Uterus (tissue), 4 donors: ENCODE measurements around the gene ANKRD12. TPM values are rescaled to one million over a fixed set of nuclear protein-coding genes. Genes with fewer than 3 reads are reported as not detected.

Experiments used
- DNase-seq, 2 donors: peaks; one replicate each; pipeline ENCODE4 v3.0.0-alpha.2; 2019 to 2020
- H3K27ac ChIP-seq, 2 donors: fragments of 200-600 bp; sonication (generic); 1 replicate in 1 of 2; 2 replicates in 1 of 2; pipeline ENCODE4 v1.5.1; 2016 to 2018
- H3K27me3 ChIP-seq, 2 donors: fragments of 200-600 bp; sonication (generic); one replicate each; pipeline ENCODE4 v1.5.1; 2018 to 2019; ENCODE audit warnings: control low read depth in 1 of 2
- H3K36me3 ChIP-seq, 2 donors: fragments of 200-600 bp; sonication (generic); one replicate each; pipeline ENCODE4 v1.5.1; 2019; ENCODE audit warnings: control low read depth in 1 of 2
- H3K4me1 ChIP-seq, 2 donors: fragments of 200-600 bp; sonication (generic); one replicate each; pipeline ENCODE4 v1.5.1; 2018 to 2019; ENCODE audit warnings: control low read depth in 1 of 2
- H3K4me3 ChIP-seq, 2 donors: fragments of 200-600 bp; sonication (generic); 1 replicate in 1 of 2; 2 replicates in 1 of 2; pipeline ENCODE4 v1.5.1; 2018 to 2019; ENCODE audit warnings: mild to moderate bottlenecking in 1 of 2
- H3K9me3 ChIP-seq, 2 donors: fragments of 200-600 bp; sonication (generic); one replicate each; pipeline ENCODE4 v1.5.1; 2019; ENCODE audit warnings: control low read depth in 1 of 2
- CTCF ChIP-seq, 4 experiments: fragments of 200-600 bp in 2 of 4; fragments of 450-650 bp in 2 of 4; sonication (generic) in 2 of 4; IDR thresholded peaks; one replicate each; pipeline ENCODE4 v1.5.1; 2016 to 2019; ENCODE audit warnings: antibody characterized with exemption in 4 of 4, mild to moderate bottlenecking in 2 of 4, moderate library complexity in 1 of 4
- POLR2A ChIP-seq, 2 donors: fragments of 450-650 bp; IDR thresholded peaks; one replicate each; pipeline ENCODE4 v1.6.1; 2016; ENCODE audit warnings: antibody characterized with exemption in 2 of 2, mild to moderate bottlenecking in 1 of 2, moderate library complexity in 1 of 2
- intact Hi-C: fragments of 100-400 bp; cut with DNase I; formaldehyde crosslinking; loops from one replicate; pipeline ENCODE4 v1.15.1; 2023; ENCODE audit warnings: low total_unique reads
- total RNA-seq, 4 donors: library from RNA; depleted of rRNA in 3 of 4; stranded (reverse); fragments of >200 nt in 3 of 4; gene quantifications; one replicate each; pipeline versions ENCODE4 v1.1.0 to v1.2.4, GENCODE V29; 2014 to 2023
- donor health status: DM: yes; HTN: yes; CAD: no.

Gene ANKRD12
- total RNA-seq, 4 donors from 2014 or later = 29.1 to 122 (median 43.6) TPM

- H3K4me1 ChIP-seq = no peaks in the 10 kb centered on the region
These were observed 40.5 kb downstream of the ANKRD12 start for GRCh38 chr18:9177031-9177430.

GRCh38 chr18:9177466-9177865 lies 40.9 kb downstream of the ANKRD12 start:
- intact Hi-C loops = no loop called here

More at GRCh38 chr18:9177031-9177430, 40.5 kb downstream of the ANKRD12 start:
- H3K9me3 ChIP-seq = no peaks in the 10 kb centered on the region
- no peak overlapping the region for H3K4me3 ChIP-seq
- no peaks in the 10 kb centered on the region for H3K36me3 ChIP-seq
- TF ChIP-seq CTCF (IDR thresholded peaks at IDR 0.05) = no peak
- intact Hi-C loops = no loop called here
- H3K27me3 ChIP-seq = no peaks in the 10 kb centered on the region
- DNase-seq = no peak
- H3K27ac ChIP-seq = no peak overlapping the region

GRCh38 chr18:9178557-9178956 lies 42.0 kb downstream of the ANKRD12 start:
- TF ChIP-seq POLR2A (IDR thresholded peaks at IDR 0.05) (no peak), CTCF (IDR thresholded peaks at IDR 0.05) (no peak)
- Histone ChIP-seq H3K4me3 (no peak overlapping the region), H3K4me1 (no peaks in the 10 kb centered on the region), H3K36me3 (peaks cover 0 to 1% of the 10 kb centered on the region in 2 donors), H3K27me3 (no peaks in the 10 kb centered on the region), H3K27ac (no peak overlapping the region), H3K9me3 (no peaks in the 10 kb centered on the region)
- intact Hi-C loops = no loop called here
- no peak for DNase-seq

More at GRCh38 chr18:9177466-9177865, 40.9 kb downstream of the ANKRD12 start:
- Histone ChIP-seq H3K9me3 (no peaks in the 10 kb centered on the region), H3K27me3 (no peaks in the 10 kb centered on the region), H3K4me1 (no peaks in the 10 kb centered on the region), H3K4me3 (no peak overlapping the region), H3K27ac (no peak overlapping the region), H3K36me3 (no peaks in the 10 kb centered on the region)
- TF ChIP-seq CTCF (IDR thresholded peaks at IDR 0.05) (no peak), POLR2A (IDR thresholded peaks at IDR 0.05) (no peak)
- DNase-seq = no peak

GRCh38 chr18:9181275-9181674 lies 44.7 kb downstream of the ANKRD12 start:
- Histone ChIP-seq H3K4me3 (no peak overlapping the region), H3K27ac (no peak overlapping the region), H3K4me1 (no peaks in the 10 kb centered on the region), H3K9me3 (no peaks in the 10 kb centered on the region), H3K36me3 (peaks cover 0 to 2% of the 10 kb centered on the region in 2 donors), H3K27me3 (no peaks in the 10 kb centered on the region)
- TF ChIP-seq POLR2A (IDR thresholded peaks at IDR 0.05) (no peak), CTCF (IDR thresholded peaks at IDR 0.05) (no peak)
- intact Hi-C loops = no loop called here
- no peak for DNase-seq

- H3K27me3 ChIP-seq = no peaks in the 10 kb centered on the region
- DNase-seq = no peak
- peaks cover 0 to 2% of the 10 kb centered on the region in 2 donors for H3K36me3 ChIP-seq
- no peaks in the 10 kb centered on the region for H3K9me3 ChIP-seq
- no peak overlapping the region for H3K27ac ChIP-seq
- TF ChIP-seq CTCF (IDR thresholded peaks at IDR 0.05) (no peak), POLR2A (IDR thresholded peaks at IDR 0.05) (no peak)
- intact Hi-C loops = no loop called here
- no peaks in the 10 kb centered on the region for H3K4me1 ChIP-seq
- no peak overlapping the region for H3K4me3 ChIP-seq
These were observed 46.3 kb downstream of the ANKRD12 start for GRCh38 chr18:9182852-9183399.
